HepG2 (cell line): ENCODE measurements around the gene NR1H3. TPM values are rescaled to one million over a fixed set of nuclear protein-coding genes. Genes with fewer than 3 reads are reported as not detected.

Experiments used
- FOXK2 ChIP-seq: fragments of 450-650 bp; IDR thresholded peaks from 2 replicates; pipeline ENCODE4 v1.6.1; 2016
- HOXA3 ChIP-seq: sonication (generic); formaldehyde crosslinking; IDR thresholded peaks from 2 replicates; pipeline ENCODE4 v1.5.0; 2020; ENCODE audit warnings: missing genetic modification reagents
- HOXA7 ChIP-seq: sonication (generic); formaldehyde crosslinking; IDR thresholded peaks from 2 replicates; pipeline ENCODE4 v1.8.1; 2022; ENCODE audit warnings: mild to moderate bottlenecking, missing genetic modification reagents, moderate library complexity
- KDM5A ChIP-seq: fragments of 200-600 bp; sonication (generic); IDR thresholded peaks from 2 replicates; pipeline ENCODE4 v1.7.0; 2018; ENCODE audit warnings: antibody characterized with exemption, mild to moderate bottlenecking, low read length, borderline replicate concordance
- KLF13 ChIP-seq: sonication (generic); formaldehyde crosslinking; IDR thresholded peaks from 2 replicates; pipeline ENCODE4 v1.4.0; 2020; ENCODE audit warnings: mild to moderate bottlenecking, missing genetic modification reagents
- NR0B2 ChIP-seq: sonication (generic); formaldehyde crosslinking; IDR thresholded peaks from 2 replicates; pipeline ENCODE4 v1.4.0; 2020; ENCODE audit warnings: mild to moderate bottlenecking, missing genetic modification reagents
- PAF1 ChIP-seq: IDR thresholded peaks from 2 replicates; pipeline ENCODE4 v1.6.1; 2016; ENCODE audit warnings: missing genetic modification reagents, missing compliant biosample characterization
- PHF5A ChIP-seq: IDR thresholded peaks from one replicate; pipeline ENCODE4 v1.6.1; 2018; ENCODE audit warnings: low read depth, missing genetic modification reagents; ENCODE audit not compliant: unreplicated experiment
- PPARG ChIP-seq: conservative IDR thresholded peaks from 2 replicates; pipeline ENCODE4 v1.6.1; 2016; ENCODE audit warnings: missing biosample characterization, missing genetic modification reagents
- SALL2 ChIP-seq: sonication (generic); formaldehyde crosslinking; IDR thresholded peaks from 2 replicates; pipeline ENCODE4 v1.8.1; 2023; ENCODE audit warnings: mild to moderate bottlenecking, missing genetic modification reagents, inconsistent platforms
- SIX4 ChIP-seq: sonication (generic); formaldehyde crosslinking; IDR thresholded peaks from 2 replicates; pipeline ENCODE4 v1.4.0; 2020; ENCODE audit warnings: missing genetic modification reagents
- SP4 ChIP-seq: sonication (generic); formaldehyde crosslinking; IDR thresholded peaks from 2 replicates; pipeline ENCODE4 v1.8.1; 2023; ENCODE audit warnings: mild to moderate bottlenecking, missing genetic modification reagents
- SP5 ChIP-seq: IDR thresholded peaks from 2 replicates; pipeline ENCODE4 v1.6.1; 2016; ENCODE audit warnings: low read depth, borderline replicate concordance
- ZBTB25 ChIP-seq: IDR thresholded peaks from 2 replicates; pipeline ENCODE4 v1.6.1; 2018; ENCODE audit warnings: missing genetic modification reagents
- ZNF260 ChIP-seq: sonication (generic); formaldehyde crosslinking; IDR thresholded peaks from 2 replicates; pipeline ENCODE4 v1.4.0; 2020; ENCODE audit warnings: missing genetic modification reagents, low read depth, mild to moderate bottlenecking, borderline replicate concordance
- ZNF547 ChIP-seq: sonication (generic); formaldehyde crosslinking; IDR thresholded peaks from 2 replicates; pipeline ENCODE4 v1.5.1; 2020; ENCODE audit warnings: mild to moderate bottlenecking, missing genetic modification reagents
- ZNF607 ChIP-seq: sonication (generic); formaldehyde crosslinking; IDR thresholded peaks from 2 replicates; pipeline ENCODE4 v1.5.1; 2020; ENCODE audit warnings: missing genetic modification reagents, mild to moderate bottlenecking, borderline replicate concordance
- ZNF614 ChIP-seq: IDR thresholded peaks from 2 replicates; pipeline ENCODE4 v1.6.1; 2018; ENCODE audit warnings: missing biosample characterization, missing genetic modification reagents, inconsistent platforms, borderline replicate concordance
- ZNF746 ChIP-seq: sonication (generic); formaldehyde crosslinking; IDR thresholded peaks from 2 replicates; pipeline ENCODE4 v1.8.0; 2022; ENCODE audit warnings: mild to moderate bottlenecking, missing genetic modification reagents
- polyA plus RNA-seq, 8 experiments: library from polyadenylated mRNA; depleted of rRNA in 3 of 8; stranded (reverse) in 7 of 8; unstranded in 1 of 8; fragments of >200 nt; fragmentation: Illumina TruSeq in 4 of 8; extraction: Trizol in 4 of 8; gene quantifications; 2 replicates each; pipeline versions ENCODE4 v1.2.1 to v1.2.3, GENCODE V29; 2011 to 2016; ENCODE audit warnings: low read depth in 4 of 8, missing spikeins in 1 of 8, mixed read lengths in 1 of 8; ENCODE audit not compliant: insufficient read depth in 1 of 8
- total RNA-seq, 5 experiments: library from RNA; depleted of rRNA; stranded (reverse); fragments of >200 nt; fragmentation: Illumina TruSeq; extraction: Trizol; gene quantifications; 2 replicates each; pipeline ENCODE4 v1.2.3, GENCODE V29; 2016; ENCODE audit warnings: low read depth in 1 of 5
- TF ChIP-seq, protein P1 (sequence below): sonication (generic); formaldehyde crosslinking; IDR thresholded peaks from 2 replicates; pipeline ENCODE4 v1.4.0; 2020; ENCODE audit warnings: missing genetic modification reagents, borderline replicate concordance
- TF ChIP-seq, protein P2 (sequence below): sonication (generic); formaldehyde crosslinking; IDR thresholded peaks from 2 replicates; pipeline ENCODE4 v1.8.1; 2022; ENCODE audit warnings: mild to moderate bottlenecking, missing genetic modification reagents
- TF ChIP-seq, protein P3 (sequence below): sonication (generic); formaldehyde crosslinking; conservative IDR thresholded peaks from 2 replicates; pipeline ENCODE4 v1.8.0; 2022; ENCODE audit warnings: low read depth, missing genetic modification reagents
- TF ChIP-seq, protein P4 (sequence below): sonication (generic); formaldehyde crosslinking; IDR thresholded peaks from 2 replicates; pipeline ENCODE4 v1.8.1; 2023; ENCODE audit warnings: mild to moderate bottlenecking, missing genetic modification reagents

NR1H3 gene
- total and polyA plus RNA-seq, 2 of the 13 experiments (the other 11 are each of a cell fraction or from before 2014, with no cell fraction given) = 41.8 to 102 TPM

DNA sequence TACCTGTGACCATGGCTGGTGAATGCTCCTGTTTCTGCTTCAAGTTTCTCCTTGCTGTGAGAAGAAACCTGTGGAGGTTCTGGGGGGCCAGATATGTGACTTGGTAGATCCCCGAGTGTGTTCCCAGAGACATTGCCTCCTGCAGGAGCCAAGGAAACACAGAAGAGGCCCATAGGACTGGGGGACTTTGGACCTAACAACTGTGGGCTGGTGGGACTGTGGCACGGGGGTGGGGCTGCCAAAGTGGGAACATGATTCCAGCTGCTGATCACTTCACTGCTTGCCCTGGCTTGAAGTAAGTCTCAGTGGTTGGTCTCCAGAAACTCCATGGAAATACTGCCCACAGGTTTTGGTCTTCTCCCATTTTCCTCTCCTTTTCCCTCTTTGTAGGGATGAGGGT is 4.1 kb upstream of the NR1H3 start (continued):
- TF ChIP-seq, protein P1, sequence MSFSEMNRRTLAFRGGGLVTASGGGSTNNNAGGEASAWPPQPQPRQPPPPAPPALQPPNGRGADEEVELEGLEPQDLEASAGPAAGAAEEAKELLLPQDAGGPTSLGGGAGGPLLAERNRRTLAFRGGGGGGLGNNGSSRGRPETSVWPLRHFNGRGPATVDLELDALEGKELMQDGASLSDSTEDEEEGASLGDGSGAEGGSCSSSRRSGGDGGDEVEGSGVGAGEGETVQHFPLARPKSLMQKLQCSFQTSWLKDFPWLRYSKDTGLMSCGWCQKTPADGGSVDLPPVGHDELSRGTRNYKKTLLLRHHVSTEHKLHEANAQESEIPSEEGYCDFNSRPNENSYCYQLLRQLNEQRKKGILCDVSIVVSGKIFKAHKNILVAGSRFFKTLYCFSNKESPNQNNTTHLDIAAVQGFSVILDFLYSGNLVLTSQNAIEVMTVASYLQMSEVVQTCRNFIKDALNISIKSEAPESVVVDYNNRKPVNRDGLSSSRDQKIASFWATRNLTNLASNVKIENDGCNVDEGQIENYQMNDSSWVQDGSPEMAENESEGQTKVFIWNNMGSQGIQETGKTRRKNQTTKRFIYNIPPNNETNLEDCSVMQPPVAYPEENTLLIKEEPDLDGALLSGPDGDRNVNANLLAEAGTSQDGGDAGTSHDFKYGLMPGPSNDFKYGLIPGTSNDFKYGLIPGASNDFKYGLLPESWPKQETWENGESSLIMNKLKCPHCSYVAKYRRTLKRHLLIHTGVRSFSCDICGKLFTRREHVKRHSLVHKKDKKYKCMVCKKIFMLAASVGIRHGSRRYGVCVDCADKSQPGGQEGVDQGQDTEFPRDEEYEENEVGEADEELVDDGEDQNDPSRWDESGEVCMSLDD (CRISPR knock-in tag) = 0 out of 2 replicates have a peak, but pooled peaks have one; percentile 24
- TF ChIP-seq KDM5A = no peak
- no peak for TF ChIP-seq PAF1 (CRISPR knock-in tag)
- peak; percentile 48 for TF ChIP-seq PHF5A (CRISPR knock-in tag)
- TF ChIP-seq HOXA7 (CRISPR knock-in tag) = no peak
- peak; percentile 14; the same call in 1 of the 2 replicates for TF ChIP-seq ZNF614 (CRISPR knock-in tag)
- TF ChIP-seq, protein P2, sequence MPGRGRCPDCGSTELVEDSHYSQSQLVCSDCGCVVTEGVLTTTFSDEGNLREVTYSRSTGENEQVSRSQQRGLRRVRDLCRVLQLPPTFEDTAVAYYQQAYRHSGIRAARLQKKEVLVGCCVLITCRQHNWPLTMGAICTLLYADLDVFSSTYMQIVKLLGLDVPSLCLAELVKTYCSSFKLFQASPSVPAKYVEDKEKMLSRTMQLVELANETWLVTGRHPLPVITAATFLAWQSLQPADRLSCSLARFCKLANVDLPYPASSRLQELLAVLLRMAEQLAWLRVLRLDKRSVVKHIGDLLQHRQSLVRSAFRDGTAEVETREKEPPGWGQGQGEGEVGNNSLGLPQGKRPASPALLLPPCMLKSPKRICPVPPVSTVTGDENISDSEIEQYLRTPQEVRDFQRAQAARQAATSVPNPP (CRISPR knock-in tag) = no peak
- TF ChIP-seq, protein P3, sequence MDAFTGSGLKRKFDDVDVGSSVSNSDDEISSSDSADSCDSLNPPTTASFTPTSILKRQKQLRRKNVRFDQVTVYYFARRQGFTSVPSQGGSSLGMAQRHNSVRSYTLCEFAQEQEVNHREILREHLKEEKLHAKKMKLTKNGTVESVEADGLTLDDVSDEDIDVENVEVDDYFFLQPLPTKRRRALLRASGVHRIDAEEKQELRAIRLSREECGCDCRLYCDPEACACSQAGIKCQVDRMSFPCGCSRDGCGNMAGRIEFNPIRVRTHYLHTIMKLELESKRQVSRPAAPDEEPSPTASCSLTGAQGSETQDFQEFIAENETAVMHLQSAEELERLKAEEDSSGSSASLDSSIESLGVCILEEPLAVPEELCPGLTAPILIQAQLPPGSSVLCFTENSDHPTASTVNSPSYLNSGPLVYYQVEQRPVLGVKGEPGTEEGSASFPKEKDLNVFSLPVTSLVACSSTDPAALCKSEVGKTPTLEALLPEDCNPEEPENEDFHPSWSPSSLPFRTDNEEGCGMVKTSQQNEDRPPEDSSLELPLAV (CRISPR knock-in tag) = no peak
- TF ChIP-seq FOXK2 = no peak
- 0 out of 2 replicates have a peak, but pooled peaks have one; percentile 19 for TF ChIP-seq PPARG (CRISPR knock-in tag)
- TF ChIP-seq NR0B2 = no peak
- peak; percentile 60; the same call in 1 of the 2 replicates for TF ChIP-seq HOXA3 (CRISPR knock-in tag)
- no peak for TF ChIP-seq KLF13 (CRISPR knock-in tag)
- TF ChIP-seq SIX4 (CRISPR knock-in tag) = 0 out of 2 replicates have a peak, but pooled peaks have one; percentile 35
- TF ChIP-seq ZNF260 (CRISPR knock-in tag) = no peak
- 0 out of 2 replicates have a peak, but pooled peaks have one; percentile 46 for TF ChIP-seq ZNF607 (CRISPR knock-in tag)
- TF ChIP-seq SP4 (CRISPR knock-in tag) = 0 out of 2 replicates have a peak, but pooled peaks have one; percentile 14
- TF ChIP-seq SALL2 (CRISPR knock-in tag) = no peak
- TF ChIP-seq ZNF547 (CRISPR knock-in tag) = no peak
- TF ChIP-seq SP5 (CRISPR knock-in tag) = peak; percentile 62; the same call in 1 of the 2 replicates
- 0 out of 2 replicates have a peak, but pooled peaks have one; percentile 17 for TF ChIP-seq ZBTB25 (CRISPR knock-in tag)
- TF ChIP-seq, protein P4, sequence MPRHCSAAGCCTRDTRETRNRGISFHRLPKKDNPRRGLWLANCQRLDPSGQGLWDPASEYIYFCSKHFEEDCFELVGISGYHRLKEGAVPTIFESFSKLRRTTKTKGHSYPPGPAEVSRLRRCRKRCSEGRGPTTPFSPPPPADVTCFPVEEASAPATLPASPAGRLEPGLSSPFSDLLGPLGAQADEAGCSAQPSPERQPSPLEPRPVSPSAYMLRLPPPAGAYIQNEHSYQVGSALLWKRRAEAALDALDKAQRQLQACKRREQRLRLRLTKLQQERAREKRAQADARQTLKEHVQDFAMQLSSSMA (CRISPR knock-in tag) = 0 out of 2 replicates have a peak, but pooled peaks have one; percentile 27
- TF ChIP-seq ZNF746 (CRISPR knock-in tag) = no peak
